ENCODE results near the gene AAK1.
A peak's percentile ranks its signal among the peaks of the same experiment; 100 is the strongest.
"Not testable (repeated sequence)": the region's sequence is repeated elsewhere in the genome, so short reads cannot be mapped to it uniquely, and the experiment has no call there.

The AAK1 gene

DNA sequence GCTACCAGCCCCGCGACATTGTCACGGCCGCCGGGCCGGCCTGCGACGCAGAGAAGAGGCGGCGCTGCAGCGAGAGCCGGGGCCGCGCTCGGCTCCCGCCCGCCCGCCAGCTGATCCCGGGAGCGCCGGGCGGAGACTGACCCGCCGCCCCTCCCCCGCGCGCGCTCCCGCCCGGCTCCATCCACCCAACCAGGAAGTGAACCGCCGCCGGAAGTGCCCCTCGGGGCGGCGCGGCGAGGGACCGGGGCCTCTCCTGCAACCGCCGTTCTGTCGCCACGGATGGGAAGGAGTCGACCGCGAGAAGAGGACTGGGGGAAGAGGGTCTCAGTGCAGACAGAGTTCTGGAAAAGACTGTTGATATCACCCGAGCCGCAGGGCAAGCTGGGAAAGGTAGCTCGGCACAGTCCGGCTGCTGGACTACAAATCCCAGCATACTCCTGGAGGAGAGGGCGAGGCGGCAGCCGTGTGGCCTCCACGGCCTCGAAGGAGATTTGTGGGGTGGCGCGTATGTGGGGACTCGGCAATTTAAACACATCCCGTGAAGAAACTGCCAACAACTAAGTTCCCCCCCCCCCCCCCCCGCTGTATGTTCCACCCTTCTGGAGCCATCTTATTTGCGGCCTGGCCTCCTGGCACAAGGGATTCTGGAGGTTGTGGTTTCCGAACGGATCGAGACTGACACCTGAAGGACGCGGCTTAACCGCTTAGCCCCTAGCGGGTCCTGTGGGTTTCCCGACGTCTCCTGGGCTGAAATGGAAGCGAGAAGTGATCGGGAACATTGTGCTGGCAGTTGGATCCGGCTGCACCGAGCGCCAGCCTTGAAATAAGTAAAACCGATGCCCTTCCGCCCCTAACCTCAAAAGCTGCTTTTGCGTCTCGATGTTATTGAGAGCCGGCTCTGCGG is at the start of gene AAK1:
Gene AAK1, minus strand, starts transcription at position 138 of the 904 bp plus-strand sequence. CDS start 699 bp downstream, outside the sequence.
- DNase-seq (ENCODE audit: low read depth, low spot score): peak; percentile 59

DNA sequence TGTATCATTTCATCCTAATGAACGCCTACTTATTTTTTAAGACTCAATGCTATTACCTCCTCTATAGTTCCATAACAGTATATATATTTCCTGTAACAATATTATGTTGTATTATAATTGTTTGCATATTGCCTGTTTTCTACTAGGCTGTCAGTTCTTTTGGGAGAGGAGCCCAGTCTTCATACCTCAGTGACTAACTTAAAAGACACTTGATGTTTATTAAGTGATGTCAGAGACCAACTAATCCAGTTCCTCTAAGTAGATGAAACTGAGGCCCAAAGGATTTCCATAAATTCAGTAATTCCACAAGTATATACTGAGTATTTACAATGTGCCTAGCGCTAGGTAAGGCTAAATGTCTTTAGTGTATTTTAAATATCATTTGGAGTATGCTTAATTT is 48.9 kb upstream of the AAK1 start:
- no peak for DNase-seq (ENCODE audit: low read depth, low spot score)

DNA sequence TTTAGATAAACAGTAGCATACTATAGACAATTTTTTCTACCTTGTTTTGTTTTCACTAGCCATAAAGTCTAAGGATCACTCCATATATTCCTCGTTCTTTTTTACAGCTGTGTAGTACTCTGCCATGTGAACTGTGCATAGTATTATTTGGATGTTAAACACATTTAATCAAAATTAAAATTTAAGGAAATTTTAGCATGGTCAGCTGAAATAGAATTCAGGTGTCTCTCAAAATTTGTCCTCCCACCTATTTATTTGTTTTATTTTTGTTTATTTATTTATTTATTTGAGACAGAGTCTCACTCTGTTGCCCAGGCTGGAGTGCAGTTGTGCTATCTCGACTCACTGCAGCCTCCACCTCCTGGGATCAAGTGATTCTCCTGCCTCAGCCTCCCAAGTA is 46.4 kb upstream of the AAK1 start:
- no peak for DNase-seq (ENCODE audit: low read depth, low spot score)

DNA sequence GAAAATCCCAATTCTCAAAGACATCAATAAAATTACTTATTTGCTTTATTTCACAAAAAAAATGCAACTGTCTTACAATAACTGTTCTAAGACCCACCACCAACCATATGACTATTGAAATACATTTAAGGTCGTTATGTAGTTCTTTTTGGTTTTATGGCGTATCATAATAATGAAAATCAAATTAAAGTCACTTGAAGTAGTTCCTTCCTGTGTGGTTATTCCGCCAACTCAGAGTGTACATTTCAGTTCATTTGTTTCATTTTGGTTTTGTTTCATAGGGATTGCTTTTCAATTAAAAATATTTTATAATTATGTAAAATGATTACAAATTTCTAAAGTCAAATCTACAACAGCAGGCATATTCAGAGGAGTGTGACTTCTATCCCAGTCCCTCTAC is 45.9 kb upstream of the AAK1 start:
- no peak for DNase-seq (ENCODE audit: low read depth, low spot score)

DNA sequence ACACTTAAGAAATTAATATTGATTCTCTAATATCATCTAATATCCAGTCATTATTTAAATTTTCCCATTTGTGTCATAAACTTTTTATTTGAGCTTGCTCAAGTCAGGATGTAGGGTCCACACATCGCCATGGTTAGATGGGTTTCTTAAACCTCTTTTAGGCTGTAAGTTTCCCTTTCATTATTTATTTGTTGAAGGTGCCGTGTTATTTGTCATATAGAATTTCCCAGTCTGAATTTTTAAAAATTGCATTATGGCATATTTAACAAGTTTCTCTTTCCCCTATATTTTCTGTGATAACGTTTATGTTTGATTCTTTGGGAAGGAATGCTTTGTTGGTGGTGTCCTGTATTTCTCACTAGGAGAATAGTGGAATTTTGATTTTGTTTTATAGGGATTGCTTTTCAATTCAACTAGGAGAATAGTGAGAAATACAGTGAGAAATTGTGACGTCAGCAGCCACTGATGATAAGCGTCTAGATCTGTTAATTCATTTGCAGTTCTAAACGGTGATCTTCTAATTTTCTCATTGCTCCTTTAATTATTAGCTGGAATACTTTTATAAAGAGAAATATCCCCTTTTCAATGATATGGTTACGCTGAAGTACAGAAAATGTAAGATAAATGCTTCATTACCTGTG is 44.6 kb upstream of the AAK1 start:
- DNase-seq (ENCODE audit: low read depth, low spot score): no peak

DNA sequence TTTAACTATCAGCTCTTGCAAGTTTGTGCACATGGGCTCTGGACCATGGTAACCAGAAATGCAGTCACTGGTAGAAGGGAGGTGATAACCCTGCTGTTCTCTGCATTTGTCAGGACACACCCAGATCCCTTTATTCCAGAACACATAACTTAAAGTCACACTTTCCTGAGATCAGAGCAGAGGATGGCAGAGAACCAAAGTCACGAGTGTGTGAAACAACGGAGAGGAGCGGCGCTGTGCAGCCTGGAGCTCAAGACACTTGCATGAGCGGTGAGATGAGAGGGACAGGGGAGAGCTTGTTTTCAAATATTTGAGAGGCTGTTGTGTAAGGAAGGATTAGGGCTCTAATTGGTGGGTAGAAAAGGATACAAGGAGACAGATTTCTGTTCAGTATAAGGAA is 43.3 kb upstream of the AAK1 start:
- DNase-seq (ENCODE audit: low read depth, low spot score): no peak

DNA sequence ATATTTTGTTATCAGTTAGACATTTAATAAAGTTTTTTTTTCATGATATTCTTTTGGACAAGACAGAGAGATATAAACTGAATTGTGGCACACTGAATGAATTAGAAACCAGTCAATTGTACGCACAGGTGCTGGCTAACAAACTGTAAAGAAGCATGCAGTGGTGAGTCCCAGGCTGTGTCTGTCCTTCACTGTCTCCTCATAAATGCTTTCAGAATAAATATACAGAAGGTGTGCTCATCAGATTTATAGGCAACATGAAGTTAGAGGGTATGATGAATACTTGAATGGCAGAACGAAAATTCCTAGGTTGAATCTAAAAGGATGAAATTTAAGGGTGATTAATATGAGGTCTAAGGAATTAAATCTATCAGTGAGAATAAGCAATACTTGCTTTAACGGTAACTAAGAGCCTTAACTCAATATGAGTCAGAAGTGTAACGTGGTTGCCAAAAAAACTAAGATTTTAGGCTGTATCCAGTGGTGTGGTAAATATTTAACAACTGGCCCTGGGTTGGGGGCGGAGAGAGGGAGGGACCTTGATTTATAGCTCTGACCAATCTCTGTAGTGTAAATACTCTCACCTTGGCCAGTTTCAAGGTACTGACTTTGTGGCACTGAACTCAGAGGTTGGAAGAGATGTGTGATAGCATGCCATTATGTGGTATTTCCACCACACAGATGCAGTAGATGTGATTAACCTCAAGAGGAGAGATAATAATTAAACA is 41.9 kb upstream of the AAK1 start:
- no peak for DNase-seq (ENCODE audit: low read depth, low spot score)

DNA sequence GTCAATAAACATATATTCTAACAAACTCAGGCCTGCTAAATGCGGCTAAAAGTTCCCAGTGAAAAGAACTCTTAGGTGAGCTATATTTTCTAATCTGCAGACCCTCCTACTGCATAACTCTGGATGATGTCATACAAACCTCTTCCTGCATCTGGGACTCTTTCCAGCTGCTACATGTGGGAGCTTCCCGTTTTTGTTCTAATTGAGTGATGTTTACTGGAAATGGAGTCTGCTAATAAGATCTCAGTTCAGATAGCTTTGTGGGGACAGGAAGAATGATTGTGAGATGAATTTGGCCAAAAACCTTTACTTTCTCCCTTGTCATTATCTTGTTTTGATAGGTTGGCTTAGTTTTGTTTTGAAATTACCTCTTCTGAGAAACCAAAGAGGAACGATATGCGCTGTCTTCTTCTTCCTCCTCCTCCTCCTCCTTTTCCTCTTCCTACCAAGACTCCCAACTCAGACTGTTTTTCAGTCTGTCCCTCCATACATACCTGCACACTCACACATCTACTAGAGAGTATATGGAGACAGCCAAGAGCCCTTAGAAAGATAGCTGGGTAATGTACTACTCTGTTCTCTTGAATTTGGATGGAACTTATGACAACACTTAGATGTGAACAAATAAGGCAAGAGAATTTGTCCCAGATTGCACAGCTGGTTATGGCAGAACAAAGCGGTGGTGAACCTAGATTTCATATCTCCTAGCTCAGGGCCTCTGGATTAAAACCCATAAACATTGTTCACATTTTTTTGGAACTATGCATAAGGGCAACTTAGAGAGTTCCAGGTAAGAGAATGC is 39.8 kb upstream of the AAK1 start:
- no peak for DNase-seq (ENCODE audit: low read depth, low spot score)

DNA sequence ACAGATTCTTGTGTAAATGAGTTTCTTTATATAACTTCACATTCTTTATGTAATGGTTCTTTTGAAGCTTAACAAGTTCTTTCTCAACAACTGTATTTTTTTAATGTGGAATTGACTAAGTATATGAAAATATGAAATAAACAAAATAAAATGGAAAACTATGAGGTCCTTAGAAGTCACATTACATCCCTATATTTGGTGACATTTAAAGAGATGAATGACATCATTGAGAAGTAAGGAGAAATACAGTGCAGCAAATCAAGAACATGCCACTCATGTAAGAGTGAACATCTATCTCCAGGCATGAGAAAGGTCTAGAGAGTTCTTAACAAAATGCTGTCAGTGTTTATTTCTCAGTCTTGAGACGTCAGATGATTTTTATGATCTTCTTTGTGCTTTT is 39.0 kb upstream of the AAK1 start:
- DNase-seq (ENCODE audit: low read depth, low spot score): no peak

DNA sequence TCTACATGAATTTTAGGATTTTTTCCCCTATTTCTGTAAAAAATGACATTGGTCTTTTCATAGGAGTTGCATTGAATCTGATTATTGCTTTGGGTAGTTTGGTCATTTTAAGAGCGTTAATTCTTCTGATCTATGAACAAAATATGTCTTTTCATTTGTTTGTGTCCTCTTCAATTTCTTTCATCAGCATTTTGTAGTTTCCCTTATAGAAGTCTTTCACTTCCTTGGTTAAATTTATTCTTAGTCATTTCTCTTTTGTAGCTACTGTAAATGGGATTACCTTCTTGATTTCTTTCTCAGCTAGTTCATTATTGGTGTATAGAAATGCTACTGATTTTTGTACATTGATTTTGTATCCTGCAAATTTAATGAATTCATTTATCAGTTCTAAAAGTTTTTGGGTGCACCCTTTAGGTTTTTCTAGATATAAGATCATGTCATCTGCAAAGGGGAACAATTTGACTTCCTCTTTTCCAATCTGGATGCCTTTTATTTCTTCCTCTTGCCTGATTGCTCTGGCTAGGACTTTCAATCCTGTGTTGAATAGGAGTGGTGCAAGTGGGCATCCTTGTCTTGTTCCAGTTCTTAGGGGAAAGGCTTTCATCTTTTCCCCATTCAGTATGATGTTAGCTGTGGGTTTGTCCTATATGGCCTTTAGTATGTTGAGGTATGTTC is 36.6 kb upstream of the AAK1 start:
- no peak for DNase-seq (ENCODE audit: low read depth, low spot score)

DNA sequence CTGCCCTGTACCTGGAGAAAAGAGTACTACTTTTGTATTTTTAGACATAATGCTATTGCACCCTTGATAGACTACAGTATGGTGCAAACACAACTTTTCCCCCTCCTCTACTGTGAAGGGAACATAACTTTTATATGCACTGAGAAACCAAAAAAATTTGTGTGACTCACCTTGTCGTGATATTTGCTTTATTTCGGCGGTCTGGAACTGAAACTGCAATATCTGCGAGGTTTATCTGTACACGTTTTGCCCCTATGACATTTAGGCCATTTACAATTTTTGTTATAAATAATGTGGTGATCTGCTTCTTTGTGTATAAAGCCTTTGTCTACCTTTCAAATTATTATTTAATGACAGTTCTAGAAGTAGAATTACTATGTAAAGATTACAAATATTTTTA is 34.4 kb upstream of the AAK1 start:
- DNase-seq (ENCODE audit: low read depth, low spot score): no peak

DNA sequence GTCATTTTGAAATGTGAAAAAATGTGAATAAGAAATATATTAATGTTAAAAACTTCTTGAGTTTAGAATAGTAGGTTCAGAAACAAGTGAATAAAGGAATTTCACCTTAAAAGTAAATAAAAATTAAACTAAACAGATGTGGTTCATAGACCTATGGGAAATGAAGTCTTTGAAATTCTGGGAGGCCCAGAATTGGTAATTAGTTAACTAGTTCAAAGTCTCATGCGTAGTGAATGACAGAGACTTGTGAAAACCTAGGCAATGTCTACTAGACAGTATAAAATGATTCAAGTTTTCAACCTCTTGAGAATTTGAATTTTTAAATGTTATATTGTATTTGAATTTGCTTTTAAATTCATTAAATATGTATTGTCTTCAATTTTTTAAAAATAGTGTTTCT is 32.6 kb upstream of the AAK1 start:
- DNase-seq (ENCODE audit: low read depth, low spot score): no peak

DNA sequence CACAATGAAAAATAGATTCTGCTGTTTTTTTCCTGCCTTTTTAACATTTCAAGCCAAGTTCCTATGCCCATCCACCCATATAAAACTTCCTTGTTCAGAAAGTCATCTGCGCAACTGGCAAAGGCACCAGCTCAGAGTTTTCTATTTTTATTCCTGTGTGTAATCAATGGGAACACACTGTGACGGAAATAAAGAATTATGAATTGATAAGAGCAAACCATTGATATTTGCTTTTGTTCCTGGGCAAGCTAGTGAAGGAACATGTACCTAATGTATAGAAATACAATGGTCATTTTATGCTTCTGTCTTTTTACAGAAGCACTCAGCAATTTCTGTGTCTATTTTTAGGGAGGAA is 30.8 kb upstream of the AAK1 start:
- DNase-seq (ENCODE audit: low read depth, low spot score): no peak

DNA sequence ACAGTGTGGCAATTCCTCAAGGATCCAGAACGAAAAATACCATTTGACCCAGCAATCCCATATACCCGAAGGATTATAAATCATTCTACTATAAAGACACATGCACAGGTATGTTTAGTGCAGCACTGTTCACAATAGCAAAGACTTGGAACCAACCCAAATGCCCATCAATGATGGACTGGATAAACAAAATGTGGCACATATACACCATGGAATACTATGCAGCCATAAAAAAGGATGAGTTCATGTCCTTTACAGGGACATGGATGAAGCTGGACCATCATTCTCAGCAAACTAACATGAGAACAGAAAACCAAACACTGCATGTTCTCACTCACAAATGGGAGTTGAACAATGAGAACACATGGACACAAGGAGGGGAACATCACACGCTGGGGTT is 29.6 kb upstream of the AAK1 start:
- DNase-seq (ENCODE audit: low read depth, low spot score): not testable (repeated sequence)

DNA sequence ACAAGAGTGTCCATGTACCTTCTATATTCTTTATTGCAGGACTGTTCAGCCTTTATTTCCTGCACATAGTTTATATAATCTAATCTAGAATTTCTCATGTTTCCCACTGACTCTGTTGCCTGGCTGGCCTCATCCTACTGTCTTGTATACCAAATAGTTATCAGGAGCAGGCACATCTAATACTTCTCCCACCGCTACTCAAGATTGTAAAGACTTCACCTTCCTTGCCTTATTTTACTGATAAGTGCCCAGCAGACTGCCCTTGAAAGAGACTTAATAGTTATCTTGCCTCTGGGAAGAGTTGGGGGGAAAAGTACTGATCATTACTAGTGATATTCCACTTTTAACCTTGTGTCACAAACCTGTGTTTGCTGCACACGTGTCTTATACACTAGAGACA is 26.1 kb upstream of the AAK1 start:
- DNase-seq (ENCODE audit: low read depth, low spot score): no peak

DNA sequence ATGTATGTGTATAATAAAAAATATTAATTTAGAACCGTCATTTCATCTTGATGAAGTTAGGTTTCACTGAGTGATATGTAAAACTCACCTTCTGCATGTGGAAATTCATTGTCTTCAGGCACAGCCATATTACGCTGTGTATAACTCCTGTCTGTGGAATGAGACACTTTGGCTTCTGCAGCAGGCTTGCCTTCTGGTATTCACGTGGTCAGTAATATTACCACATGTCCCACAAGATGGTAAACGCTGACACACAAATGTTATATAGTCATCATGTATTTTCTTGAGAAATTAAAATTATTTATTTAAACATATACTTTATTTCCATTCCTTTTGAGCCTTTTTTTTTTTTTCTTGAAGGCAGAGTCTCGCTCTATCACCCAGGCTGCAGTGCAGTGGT is 25.1 kb upstream of the AAK1 start:
- DNase-seq (ENCODE audit: low read depth, low spot score): no peak

DNA sequence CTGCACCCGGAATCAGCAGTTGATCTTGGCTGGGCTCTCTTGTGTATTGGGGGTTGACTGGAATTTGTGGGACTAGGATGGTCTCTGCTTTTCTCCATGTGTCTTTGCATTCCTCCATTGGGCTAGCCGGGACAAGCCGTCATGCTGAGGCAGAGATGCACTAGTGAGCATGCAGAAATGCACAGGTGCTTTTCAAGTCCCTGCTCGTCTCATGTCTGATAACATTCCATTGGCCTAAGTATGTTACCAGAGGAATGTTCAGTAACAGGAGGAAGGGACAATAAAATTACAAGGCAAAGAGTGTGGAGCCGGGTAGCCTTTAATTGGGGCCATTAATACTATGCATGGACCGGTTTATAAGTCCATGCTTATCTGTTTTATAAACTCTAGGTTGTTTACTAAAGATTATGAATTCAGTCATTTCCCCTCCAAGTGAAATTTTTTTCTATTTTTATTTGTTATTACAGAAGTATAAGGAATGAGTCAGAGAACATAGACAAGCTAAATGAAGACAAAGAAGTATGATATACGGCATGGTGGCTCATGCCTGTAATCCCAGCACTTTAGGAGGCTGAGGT is 24.4 kb upstream of the AAK1 start:
- no peak for DNase-seq (ENCODE audit: low read depth, low spot score)

DNA sequence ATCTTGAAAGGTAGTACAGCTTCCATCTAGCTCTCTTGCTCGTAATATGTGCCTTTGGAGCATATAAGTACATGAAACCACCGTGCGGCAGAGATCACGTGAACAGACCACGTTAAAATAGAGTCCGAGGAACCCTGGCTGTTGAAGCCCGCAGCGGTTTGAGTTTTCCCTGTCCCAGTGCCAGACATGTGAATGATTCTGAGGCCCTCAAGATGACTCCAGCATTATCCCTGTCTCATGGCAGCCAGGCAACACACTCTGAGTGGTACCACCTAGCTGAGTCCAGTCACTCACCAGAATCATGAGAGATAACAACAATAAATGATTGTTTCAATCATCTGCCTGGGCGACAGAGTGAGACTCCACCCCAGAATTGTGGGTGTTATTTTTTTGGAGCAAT is 21.6 kb upstream of the AAK1 start:
- DNase-seq (ENCODE audit: low read depth, low spot score): no peak

DNA sequence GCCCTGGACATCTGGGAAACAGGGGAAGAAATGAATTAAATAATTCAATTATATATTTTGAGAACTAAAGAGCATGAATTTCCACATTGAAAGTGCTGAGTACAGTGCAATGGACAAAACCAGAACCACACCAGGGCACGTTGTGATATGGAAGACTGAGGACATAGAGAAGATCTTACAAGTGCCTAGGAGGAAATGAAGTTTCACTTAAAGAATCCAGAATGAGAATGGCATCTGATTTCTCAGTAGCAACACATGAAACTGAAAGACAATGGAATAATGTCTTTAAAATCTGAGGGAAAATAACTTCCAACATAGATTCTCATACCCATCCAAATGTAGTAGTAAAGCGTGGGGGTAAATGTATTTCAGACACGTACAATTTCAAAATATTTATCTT is 20.3 kb upstream of the AAK1 start:
- DNase-seq (ENCODE audit: low read depth, low spot score): no peak

DNA sequence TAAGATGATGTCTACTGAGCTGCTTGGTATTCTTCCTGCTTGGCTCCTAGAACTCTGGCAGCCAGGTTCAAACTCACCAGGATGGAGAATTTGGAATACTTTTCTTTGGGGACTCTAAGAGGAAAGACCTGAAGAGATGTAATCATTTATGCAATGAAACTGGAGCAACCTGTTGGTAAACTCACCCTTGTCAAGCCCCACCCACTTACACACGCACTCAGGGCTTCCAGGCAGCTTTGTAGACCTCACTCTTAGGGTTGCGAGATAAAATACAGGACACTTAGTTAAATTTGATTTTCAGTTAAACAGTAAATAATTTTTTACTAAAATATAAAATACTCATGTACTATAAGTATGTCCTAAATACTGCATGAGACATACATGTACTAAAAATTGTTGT is 19.0 kb upstream of the AAK1 start:
- DNase-seq (ENCODE audit: low read depth, low spot score): not testable (repeated sequence)

DNA sequence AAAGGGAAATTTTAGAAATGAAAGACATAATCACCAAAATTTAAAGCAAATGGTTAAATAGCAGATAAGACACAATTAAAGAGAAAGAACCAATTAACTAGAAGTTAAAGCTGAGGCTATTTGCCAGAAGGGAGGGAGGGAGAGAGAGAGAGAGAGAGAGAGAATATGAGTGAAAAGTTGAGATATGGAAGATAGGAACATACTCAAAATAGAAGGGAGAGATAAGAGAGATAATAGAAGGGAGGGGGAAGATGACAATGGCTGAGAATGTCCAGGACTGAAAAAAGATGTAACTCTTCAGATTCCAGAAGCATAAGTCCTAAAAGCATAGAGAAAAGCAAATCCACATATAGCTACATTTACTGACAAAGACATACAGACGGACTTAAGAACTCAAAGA is 17.1 kb upstream of the AAK1 start:
- DNase-seq (ENCODE audit: low read depth, low spot score): no peak
